PC-9 (cell line): Measurements from ENCODE around the gene STK39. TPM values are rescaled to one million over a fixed set of nuclear protein-coding genes. Genes with fewer than 3 reads are reported as not detected.
A peak's percentile ranks its signal among the peaks of the same experiment; 100 is the strongest.

Experiments
- BruUV-seq: library from RNA; stranded (reverse); fragments of 400-500 nt; replicated peaks from 2 replicates; lab custom pipeline; 2021; lab: Mats Ljungman, UMichigan
- CTCF ChIA-PET: fragments of 300-600 bp; sonication (Branson Sonifier 250); formaldehyde crosslinking; loops from one replicate; lab custom pipeline; 2022; ENCODE audit warnings: antibody characterized with exemption; lab: Charles Lee
- POLR2A ChIA-PET: fragments of 300-600 bp; sonication (Branson Sonifier 250); formaldehyde crosslinking; loops from one replicate; lab custom pipeline; 2022; ENCODE audit warnings: antibody characterized with exemption; ENCODE audit not compliant: unreplicated experiment; lab: Charles Lee
- DNase-seq, 2 experiments: peaks; one replicate each; pipeline versions ENCODE4 v3.0.0 to v3.0.0-alpha.2; 2015 to 2022; ENCODE audit warnings: mixed read lengths in 1 of 2
- H2AFZ ChIP-seq: fragments of 200-600 bp; sonication (generic); 2 replicates; pipeline ENCODE4 v1.8.1; 2017; ENCODE audit warnings: antibody characterized with exemption
- H3F3A ChIP-seq: fragments of 200-600 bp; sonication (generic); 2 replicates; pipeline ENCODE4 v1.8.1; 2017; ENCODE audit warnings: antibody characterized with exemption, mild to moderate bottlenecking, low read depth; ENCODE audit not compliant: insufficient read depth
- H3K27ac ChIP-seq: fragments of 200-600 bp; sonication (generic); 2 replicates; pipeline ENCODE4 v1.6.1; 2016; ENCODE audit warnings: mixed run types
- H3K27me3 ChIP-seq: fragments of 200-600 bp; sonication (generic); 2 replicates; pipeline ENCODE4 v1.6.1; 2016; ENCODE audit warnings: low read depth, mixed run types; ENCODE audit not compliant: insufficient read depth
- H3K36me3 ChIP-seq: fragments of 200-600 bp; sonication (generic); 2 replicates; pipeline ENCODE4 v1.6.1; 2016; ENCODE audit warnings: low read depth, mixed run types
- H3K4me1 ChIP-seq: fragments of 200-600 bp; sonication (generic); replicated peaks from 2 replicates; pipeline ENCODE4 v1.6.1; 2016; ENCODE audit warnings: mixed run types; ENCODE audit not compliant: insufficient read depth
- H3K4me2 ChIP-seq: fragments of 200-600 bp; sonication (generic); 2 replicates; pipeline ENCODE4 v1.6.1; 2017; ENCODE audit warnings: mixed run types
- H3K4me3 ChIP-seq: fragments of 200-600 bp; sonication (generic); 2 replicates; pipeline ENCODE4 v1.6.1; 2016; ENCODE audit warnings: mixed run types
- H3K79me2 ChIP-seq: fragments of 200-600 bp; sonication (generic); 2 replicates; pipeline ENCODE4 v1.6.1; 2017; ENCODE audit warnings: low read depth, mixed run types
- H3K9me2 ChIP-seq: fragments of 200-600 bp; sonication (generic); 2 replicates; pipeline ENCODE4 v1.8.1; 2017; ENCODE audit warnings: mild to moderate bottlenecking; ENCODE audit not compliant: insufficient read depth
- H3K9me3 ChIP-seq: fragments of 200-600 bp; sonication (generic); 2 replicates; pipeline ENCODE4 v1.8.1; 2016; ENCODE audit warnings: low read depth; ENCODE audit not compliant: insufficient read depth
- H4K20me1 ChIP-seq: fragments of 200-600 bp; sonication (generic); 2 replicates; pipeline ENCODE4 v1.8.1; 2017; ENCODE audit not compliant: insufficient read depth
- CTCF ChIP-seq: fragments of 200-600 bp; sonication (generic); conservative IDR thresholded peaks from 2 replicates; pipeline ENCODE4 v1.6.1; 2017; ENCODE audit warnings: mixed run types, antibody characterized with exemption, mild to moderate bottlenecking, moderate library complexity
- EZH2 ChIP-seq: fragments of 200-600 bp; sonication (generic); IDR thresholded peaks from 2 replicates; pipeline ENCODE4 v1.8.0; 2017; ENCODE audit warnings: antibody characterized with exemption, low read depth
- intact Hi-C: fragments of 100-400 bp; cut with micrococcal nuclease; formaldehyde crosslinking; loops from one replicate; pipeline ENCODE4 v1.10.0; 2022; ENCODE audit not compliant: unreplicated experiment
- total RNA-seq: library from RNA; stranded (reverse); gene quantifications from 2 replicates; pipeline ENCODE4 v1.2.3, GENCODE V29; 2021

The STK39 gene
- total RNA-seq, 1 experiment from 2014 or later, result 14.5 TPM

- Histone ChIP-seq H3K9me3 (no peaks in the 10 kb centered on the region), H3K27me3 (no peaks in the 10 kb centered on the region), H3F3A (peaks cover 42% of the 10 kb centered on the region), H3K4me3 (no peak overlapping the region), H3K4me2 (peak overlapping the region; percentile 39; the same call in 1 of the 2 replicates), H3K79me2 (peaks cover 92% of the 10 kb centered on the region), H2AFZ (no peak overlapping the region), H3K27ac (peak overlapping the region; percentile 95), H4K20me1 (no peaks in the 10 kb centered on the region), H3K4me1 (peaks cover 76% of the 10 kb centered on the region), H3K36me3 (0 out of 2 replicates have a peak, but pooled peaks cover 4% of the 10 kb centered on the region), H3K9me2 (no peaks in the 10 kb centered on the region)
- TF ChIP-seq EZH2 (no peak), CTCF (no peak)
- POLR2A ChIA-PET, result no interaction called here
- intact Hi-C loops, result no loop called here
- peak in 1 of 2 experiments; percentile 63 for DNase-seq
- no TSS peak for BruUV-seq
- CTCF ChIA-PET, result no interaction called here
Observed at GRCh38 chr2:168184681-168185513, 62.5 kb downstream of the STK39 start.

- Histone ChIP-seq H3F3A (peaks cover 32% of the 10 kb centered on the region), H3K79me2 (peaks cover 92% of the 10 kb centered on the region), H3K27ac (peak overlapping the region; percentile 95), H3K36me3 (0 out of 2 replicates have a peak, but pooled peaks cover 4% of the 10 kb centered on the region), H3K27me3 (no peaks in the 10 kb centered on the region), H3K9me3 (no peaks in the 10 kb centered on the region), H3K4me2 (peak overlapping the region; percentile 60), H2AFZ (no peak overlapping the region), H3K9me2 (no peaks in the 10 kb centered on the region), H3K4me1 (peaks cover 63% of the 10 kb centered on the region), H4K20me1 (no peaks in the 10 kb centered on the region), H3K4me3 (no peak overlapping the region)
- ChIA-PET POLR2A (no interaction called here), CTCF (no interaction called here)
- intact Hi-C loops, result no loop called here
- no TSS peak for BruUV-seq
- no peak for TF ChIP-seq CTCF
- TF ChIP-seq EZH2, result no peak
- DNase-seq, result no peak
Observed at GRCh38 chr2:168183308-168183997, 63.9 kb downstream of the STK39 start.

GRCh38 chr2:168182550-168183249, 64.7 kb downstream of the STK39 start:
- peaks cover 61% of the 10 kb centered on the region for H3K4me1 ChIP-seq
- no peak overlapping the region for H3K4me3 ChIP-seq
- H3K36me3 ChIP-seq, result 0 out of 2 replicates have a peak, but pooled peaks cover 4% of the 10 kb centered on the region
- POLR2A ChIA-PET, result no interaction called here
- peaks cover 87% of the 10 kb centered on the region for H3K79me2 ChIP-seq
- BruUV-seq, result no TSS peak
- peaks cover 32% of the 10 kb centered on the region for H3F3A ChIP-seq
- H2AFZ ChIP-seq, result no peak overlapping the region
- TF ChIP-seq EZH2 (no peak), CTCF (no peak)
- H3K27ac ChIP-seq, result peak overlapping the region; percentile 95
- DNase-seq, result peak in 1 of 2 experiments; percentile 88
- no peaks in the 10 kb centered on the region for H3K9me2 ChIP-seq
- H3K27me3 ChIP-seq, result no peaks in the 10 kb centered on the region
- CTCF ChIA-PET, result no interaction called here
- no peaks in the 10 kb centered on the region for H4K20me1 ChIP-seq
- H3K4me2 ChIP-seq, result peak overlapping the region; percentile 60
- no peaks in the 10 kb centered on the region for H3K9me3 ChIP-seq
- intact Hi-C loops, result no loop called here
